Measurements from ENCODE around the gene TMEM135. TPM values are rescaled to one million over a fixed set of nuclear protein-coding genes. Genes with fewer than 3 reads are reported as not detected.

TMEM135 gene
- total RNA-seq, 2 experiments from 2014 or later = 14.1 to 15.6 TPM

GRCh38 chr11:86996953-86997570 is 40.7 kb upstream of the TMEM135 start:
- no peak overlapping the region for H3K4me3 Mint-ChIP-seq
- H3K4me3 ChIP-seq (ENCODE audit: low read length) = no peak overlapping the region
- ChIA-PET CTCF (no interaction called here), POLR2A (no interaction called here)
- no peaks in the 10 kb centered on the region for H3K27me3 ChIP-seq (ENCODE audit: control insufficient read depth in 1 of 2, insufficient read depth in 2 of 2, low read length in 2 of 2)
- no peaks in the 10 kb centered on the region for H3K9me3 ChIP-seq (ENCODE audit: control insufficient read depth in 1 of 2, insufficient read depth in 1 of 2, low read length in 2 of 2)
- no peaks in the 10 kb centered on the region for H3K27me3 Mint-ChIP-seq
- ATAC-seq (ENCODE audit: poor library complexity) (no peak), DNase-seq (no peak)
- no peaks in the 10 kb centered on the region for H3K9me3 Mint-ChIP-seq
- TF ChIP-seq, protein P1, sequence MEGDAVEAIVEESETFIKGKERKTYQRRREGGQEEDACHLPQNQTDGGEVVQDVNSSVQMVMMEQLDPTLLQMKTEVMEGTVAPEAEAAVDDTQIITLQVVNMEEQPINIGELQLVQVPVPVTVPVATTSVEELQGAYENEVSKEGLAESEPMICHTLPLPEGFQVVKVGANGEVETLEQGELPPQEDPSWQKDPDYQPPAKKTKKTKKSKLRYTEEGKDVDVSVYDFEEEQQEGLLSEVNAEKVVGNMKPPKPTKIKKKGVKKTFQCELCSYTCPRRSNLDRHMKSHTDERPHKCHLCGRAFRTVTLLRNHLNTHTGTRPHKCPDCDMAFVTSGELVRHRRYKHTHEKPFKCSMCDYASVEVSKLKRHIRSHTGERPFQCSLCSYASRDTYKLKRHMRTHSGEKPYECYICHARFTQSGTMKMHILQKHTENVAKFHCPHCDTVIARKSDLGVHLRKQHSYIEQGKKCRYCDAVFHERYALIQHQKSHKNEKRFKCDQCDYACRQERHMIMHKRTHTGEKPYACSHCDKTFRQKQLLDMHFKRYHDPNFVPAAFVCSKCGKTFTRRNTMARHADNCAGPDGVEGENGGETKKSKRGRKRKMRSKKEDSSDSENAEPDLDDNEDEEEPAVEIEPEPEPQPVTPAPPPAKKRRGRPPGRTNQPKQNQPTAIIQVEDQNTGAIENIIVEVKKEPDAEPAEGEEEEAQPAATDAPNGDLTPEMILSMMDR (IDR thresholded peaks at IDR 0.05) = no peak
- intact Hi-C loops (cut with DNase I, micrococcal nuclease) = loop anchor here in 1 of 2 experiments (10.0 kb wide), 1 partner anchor 352 kb away; no protein-coding TSS in a partner anchor
- H3K27ac ChIP-seq (ENCODE audit: low read depth in 1 of 2, low read length in 2 of 2) = no peak overlapping the region
- no peaks in the 10 kb centered on the region for H3K4me1 ChIP-seq (ENCODE audit: insufficient read depth, low read length)
- H3K27ac Mint-ChIP-seq = no peak overlapping the region
- no peaks in the 10 kb centered on the region for H3K36me3 Mint-ChIP-seq (ENCODE audit: low read depth)
- no peaks in the 10 kb centered on the region for H3K36me3 ChIP-seq (ENCODE audit: insufficient read depth, low read length)
- no peaks in the 10 kb centered on the region for H3K4me1 Mint-ChIP-seq (ENCODE audit: low read depth)

DNA sequence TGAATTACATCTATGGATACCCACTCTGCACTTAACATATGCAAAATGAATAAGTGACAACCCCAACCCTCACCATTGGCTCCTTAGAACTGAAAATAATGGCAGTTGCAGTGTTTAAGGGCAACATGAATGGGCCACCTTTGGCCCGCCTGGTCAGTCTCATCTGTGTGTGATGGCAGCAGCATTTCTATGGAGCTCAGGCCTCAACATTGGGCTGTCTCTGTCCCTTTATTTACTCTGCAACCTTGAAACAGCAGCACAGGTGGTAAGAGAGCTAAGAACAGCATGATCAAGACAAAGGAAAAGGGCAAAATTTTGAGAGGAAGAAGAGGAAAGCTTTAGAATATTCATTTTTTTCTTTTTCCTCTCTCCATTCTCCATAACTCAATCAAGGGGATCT is 38.3 kb upstream of the TMEM135 start:
- no peaks in the 10 kb centered on the region for H3K36me3 ChIP-seq (ENCODE audit: insufficient read depth, low read length)
- TF ChIP-seq, protein P1 (IDR thresholded peaks at IDR 0.05) = no peak
- intact Hi-C loops (cut with DNase I, micrococcal nuclease) = loop anchor here in 1 of 2 experiments (10.0 kb wide), 1 partner anchor 355 kb away; no protein-coding TSS in a partner anchor
- Mint-ChIP-seq H3K4me3 (no peak overlapping the region), H3K9me3 (no peaks in the 10 kb centered on the region), H3K27me3 (no peaks in the 10 kb centered on the region), H3K27ac (no peak overlapping the region), H3K4me1 (ENCODE audit: low read depth) (no peaks in the 10 kb centered on the region), H3K36me3 (ENCODE audit: low read depth) (no peaks in the 10 kb centered on the region)
- no peaks in the 10 kb centered on the region for H3K4me1 ChIP-seq (ENCODE audit: insufficient read depth, low read length)
- ChIA-PET POLR2A (no interaction called here), CTCF (no interaction called here)
- ATAC-seq (ENCODE audit: poor library complexity) = no peak
- DNase-seq = no peak
- H3K27ac ChIP-seq (ENCODE audit: low read depth in 1 of 2, low read length in 2 of 2) = no peak overlapping the region
- H3K9me3 ChIP-seq (ENCODE audit: control insufficient read depth in 1 of 2, insufficient read depth in 1 of 2, low read length in 2 of 2) = no peaks in the 10 kb centered on the region
- H3K27me3 ChIP-seq (ENCODE audit: control insufficient read depth in 1 of 2, insufficient read depth in 2 of 2, low read length in 2 of 2) = no peaks in the 10 kb centered on the region
- no peak overlapping the region for H3K4me3 ChIP-seq (ENCODE audit: low read length)

- no peaks in the 10 kb centered on the region for H3K27me3 ChIP-seq (ENCODE audit: control insufficient read depth in 1 of 2, insufficient read depth in 2 of 2, low read length in 2 of 2)
- Mint-ChIP-seq H3K27ac (no peak overlapping the region), H3K4me3 (no peak overlapping the region), H3K27me3 (no peaks in the 10 kb centered on the region), H3K4me1 (ENCODE audit: low read depth) (no peaks in the 10 kb centered on the region), H3K36me3 (ENCODE audit: low read depth) (no peaks in the 10 kb centered on the region), H3K9me3 (no peaks in the 10 kb centered on the region)
- TF ChIP-seq, protein P1 (IDR thresholded peaks at IDR 0.05) = no peak
- no peaks in the 10 kb centered on the region for H3K9me3 ChIP-seq (ENCODE audit: control insufficient read depth in 1 of 2, insufficient read depth in 1 of 2, low read length in 2 of 2)
- intact Hi-C loops (cut with DNase I, micrococcal nuclease) = loop anchor here in 1 of 2 experiments (10.0 kb wide), 1 partner anchor 355 kb away; no protein-coding TSS in a partner anchor
- CTCF ChIA-PET = no interaction called here
- no peak overlapping the region for H3K27ac ChIP-seq (ENCODE audit: low read depth in 1 of 2, low read length in 2 of 2)
- H3K36me3 ChIP-seq (ENCODE audit: insufficient read depth, low read length) = no peaks in the 10 kb centered on the region
- ATAC-seq (ENCODE audit: poor library complexity) (no peak), DNase-seq (no peak)
- no peaks in the 10 kb centered on the region for H3K4me1 ChIP-seq (ENCODE audit: insufficient read depth, low read length)
- POLR2A ChIA-PET = no interaction called here
- H3K4me3 ChIP-seq (ENCODE audit: low read length) = no peak overlapping the region
Observed at GRCh38 chr11:86999859-87000753, 37.6 kb upstream of the TMEM135 start.
